ENCODE data around the gene PIWIL1. TPM values are rescaled to one million over a fixed set of nuclear protein-coding genes. Genes with fewer than 3 reads are reported as not detected.

Gene PIWIL1
- total RNA-seq, 1 experiment from 2014 or later = not detected

GRCh38 chr12:130372936-130373335 is 35.2 kb downstream of the PIWIL1 start:
- H3K79me2 ChIP-seq (ENCODE audit: insufficient read depth, low read length) = no peaks in the 10 kb centered on the region
- RAD21 ChIA-PET (ENCODE audit: low non-redundant PET in 1 of 2, low total read pairs in 2 of 2, uncharacterized antibody in 2 of 2, unreplicated experiment in 2 of 2) = no interaction called here
- intact Hi-C loops (cut with micrococcal nuclease) = no loop called here

More at GRCh38 chr12:130372936-130373335, 35.2 kb downstream of the PIWIL1 start:
- CTCF ChIA-PET = no interaction called here
- Histone ChIP-seq H3K27ac (ENCODE audit: low read depth, low read length) (no peak overlapping the region), H4K20me1 (ENCODE audit: insufficient read depth) (no peaks in the 10 kb centered on the region), H3K9ac (ENCODE audit: low read length) (no peak overlapping the region), H3K27me3 (ENCODE audit: insufficient read depth, low read length) (no peaks in the 10 kb centered on the region), H3K4me1 (ENCODE audit: control insufficient read depth in 1 of 2, insufficient read depth in 2 of 2, low read length in 2 of 2) (no peaks in the 10 kb centered on the region), H3K9me2 (ENCODE audit: insufficient read depth) (no peaks in the 10 kb centered on the region), H3K4me2 (ENCODE audit: low read length) (no peak overlapping the region), H3K9me3 (ENCODE audit: control insufficient read depth in 1 of 2, insufficient read depth in 1 of 2, low read depth in 1 of 2, low read length in 2 of 2) (no peaks in the 10 kb centered on the region), H3K36me3 (ENCODE audit: control insufficient read depth in 1 of 2, insufficient read depth in 2 of 2, low read length in 2 of 2) (no peaks in the 10 kb centered on the region), H3K4me3 (replicated peaks in 1 of 2; ENCODE audit: low read depth in 1 of 2, low read length in 2 of 2) (no peak overlapping the region), H2AFZ (ENCODE audit: low read depth, low read length, poor library complexity, severe bottlenecking) (no peak overlapping the region)
- POLR2A ChIA-PET = no interaction called here
- TF ChIP-seq POLR2A (IDR thresholded peaks at IDR 0.05; ENCODE audit: borderline replicate concordance, extremely low read depth, insufficient read depth, insufficient read length) (no peak), ZNF274 (IDR thresholded peaks at IDR 0.05; ENCODE audit: low read depth, low read length) (no peak), YY1 (IDR thresholded peaks at IDR 0.05; ENCODE audit: extremely low read depth, insufficient replicate concordance, low read depth, low read length) (no peak), ELF1 (IDR thresholded peaks at IDR 0.05; ENCODE audit: borderline replicate concordance, low read depth) (no peak), REST (IDR thresholded peaks at IDR 0.05; ENCODE audit: low read depth) (no peak), TCF7L2 (IDR thresholded peaks at IDR 0.05; ENCODE audit: borderline replicate concordance, extremely low read depth, insufficient read depth, insufficient read length) (no peak), EGR1 (IDR thresholded peaks at IDR 0.05; ENCODE audit: low read depth) (no peak), SP1 (IDR thresholded peaks at IDR 0.05; ENCODE audit: low read depth) (no peak), MAX (IDR thresholded peaks at IDR 0.05) (no peak), EZH2 (IDR thresholded peaks at IDR 0.05) (no peak), POLR2AphosphoS5 (IDR thresholded peaks at IDR 0.05; ENCODE audit: low read depth, low read length) (no peak), SRF (IDR thresholded peaks at IDR 0.05; ENCODE audit: low read depth) (no peak), CEBPB (IDR thresholded peaks at IDR 0.05; ENCODE audit: low read depth) (no peak), ZFX (IDR thresholded peaks at IDR 0.05) (no peak), RAD21 (IDR thresholded peaks at IDR 0.05; ENCODE audit: low read depth) (no peak), SIN3A (IDR thresholded peaks at IDR 0.05; ENCODE audit: low read depth) (no peak)
- DNase-seq (ENCODE audit: low read depth, low spot score) (no peak), ATAC-seq (no peak)
- BruUV-seq (replicated peaks) = no TSS peak
